ENCODE data around the gene ZBED4.

DNA sequence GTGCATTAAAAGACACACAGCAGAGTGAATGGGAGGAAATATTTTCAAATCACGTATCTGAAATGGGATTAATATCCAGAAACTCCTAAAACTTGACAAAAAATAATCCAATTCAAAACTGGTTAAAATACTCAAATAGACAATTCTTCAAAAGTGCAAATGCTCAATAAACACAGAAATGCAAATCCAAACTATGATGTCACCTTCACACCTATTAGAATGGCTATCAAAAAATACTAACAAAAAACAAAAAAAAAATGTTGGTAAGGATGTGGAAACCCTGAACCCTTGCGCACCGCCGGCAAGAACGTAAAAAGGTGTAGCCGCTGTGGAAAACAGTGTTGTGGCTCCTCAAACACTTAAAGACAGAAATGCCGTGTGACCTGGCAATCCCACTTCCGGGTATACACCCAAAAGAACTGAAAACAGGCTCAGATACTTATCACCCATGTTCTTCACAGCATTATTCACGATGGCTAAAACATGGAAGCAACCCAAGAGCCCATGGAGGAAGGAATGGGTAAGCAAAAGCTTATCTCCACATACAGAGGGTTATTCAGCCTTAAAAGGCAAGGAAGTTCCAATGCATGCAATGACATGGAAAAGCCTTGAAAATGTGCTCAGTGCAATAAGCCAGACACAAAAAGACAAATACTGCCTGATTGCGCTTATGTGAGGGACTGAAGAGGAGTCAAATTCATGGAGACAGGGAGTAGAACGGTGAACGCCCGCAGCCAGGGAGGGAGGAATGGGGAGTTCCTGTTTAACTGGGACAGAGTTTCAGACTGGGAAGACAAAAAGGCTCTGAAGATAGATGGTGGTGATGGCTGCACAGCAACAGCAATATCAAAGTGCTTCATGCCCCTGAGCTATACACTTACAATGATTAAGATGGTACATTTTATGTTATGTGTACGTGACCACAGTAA is 45.6 kb upstream of the ZBED4 start:
- TF ChIP-seq, protein P1, sequence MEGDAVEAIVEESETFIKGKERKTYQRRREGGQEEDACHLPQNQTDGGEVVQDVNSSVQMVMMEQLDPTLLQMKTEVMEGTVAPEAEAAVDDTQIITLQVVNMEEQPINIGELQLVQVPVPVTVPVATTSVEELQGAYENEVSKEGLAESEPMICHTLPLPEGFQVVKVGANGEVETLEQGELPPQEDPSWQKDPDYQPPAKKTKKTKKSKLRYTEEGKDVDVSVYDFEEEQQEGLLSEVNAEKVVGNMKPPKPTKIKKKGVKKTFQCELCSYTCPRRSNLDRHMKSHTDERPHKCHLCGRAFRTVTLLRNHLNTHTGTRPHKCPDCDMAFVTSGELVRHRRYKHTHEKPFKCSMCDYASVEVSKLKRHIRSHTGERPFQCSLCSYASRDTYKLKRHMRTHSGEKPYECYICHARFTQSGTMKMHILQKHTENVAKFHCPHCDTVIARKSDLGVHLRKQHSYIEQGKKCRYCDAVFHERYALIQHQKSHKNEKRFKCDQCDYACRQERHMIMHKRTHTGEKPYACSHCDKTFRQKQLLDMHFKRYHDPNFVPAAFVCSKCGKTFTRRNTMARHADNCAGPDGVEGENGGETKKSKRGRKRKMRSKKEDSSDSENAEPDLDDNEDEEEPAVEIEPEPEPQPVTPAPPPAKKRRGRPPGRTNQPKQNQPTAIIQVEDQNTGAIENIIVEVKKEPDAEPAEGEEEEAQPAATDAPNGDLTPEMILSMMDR (conservative IDR thresholded peaks at IDR 0.05 in 1 of 2, IDR thresholded peaks at IDR 0.05 in 1 of 2; ENCODE audit: low read depth in 1 of 2, low read length in 2 of 2) = no peak
- no peak for TF ChIP-seq EZH2 (IDR thresholded peaks at IDR 0.05; ENCODE audit: low read length, missing control alignments)

Measured in fibroblast of lung (primary cell).